ENCODE measurements around the gene CABLES2. TPM values are rescaled to one million over a fixed set of nuclear protein-coding genes. Genes with fewer than 3 reads are reported as not detected.

CABLES2 gene
- total RNA-seq, 1 donor from 2014 or later = 9.3 TPM

GRCh38 chr20:62436692-62437091, 29.6 kb upstream of the CABLES2 start:
- Mint-ChIP-seq H3K27ac (ENCODE audit: unreplicated experiment) (peak overlapping the region; percentile 18), H3K4me3 (ENCODE audit: unreplicated experiment) (no peak overlapping the region), H3K27me3 (ENCODE audit: unreplicated experiment) (peaks cover 2% of the 10 kb centered on the region), H3K36me3 (ENCODE audit: low read depth, unreplicated experiment) (no peaks in the 10 kb centered on the region), H3K9me3 (ENCODE audit: unreplicated experiment) (no peaks in the 10 kb centered on the region), H3K4me1 (ENCODE audit: unreplicated experiment) (no peaks in the 10 kb centered on the region)
- no peak for DNase-seq (ENCODE audit: low spot score)
- TF ChIP-seq CTCF (IDR thresholded peaks at IDR 0.05; ENCODE audit: unreplicated experiment) = no peak

- H3K9me3 Mint-ChIP-seq (ENCODE audit: unreplicated experiment) = no peaks in the 10 kb centered on the region
- H3K27ac Mint-ChIP-seq (ENCODE audit: unreplicated experiment) = no peak overlapping the region
- no peak for TF ChIP-seq CTCF (IDR thresholded peaks at IDR 0.05; ENCODE audit: unreplicated experiment)
- H3K4me3 Mint-ChIP-seq (ENCODE audit: unreplicated experiment) = no peak overlapping the region
- no peak for DNase-seq (ENCODE audit: low spot score)
- H3K4me1 Mint-ChIP-seq (ENCODE audit: unreplicated experiment) = no peaks in the 10 kb centered on the region
- H3K36me3 Mint-ChIP-seq (ENCODE audit: low read depth, unreplicated experiment) = no peaks in the 10 kb centered on the region
- peaks cover 3% of the 10 kb centered on the region for H3K27me3 Mint-ChIP-seq (ENCODE audit: unreplicated experiment)
Observed at GRCh38 chr20:62433658-62434497, 26.8 kb upstream of the CABLES2 start.

GRCh38 chr20:62430866-62431447, 23.9 kb upstream of the CABLES2 start:
- no peak overlapping the region for H3K4me3 Mint-ChIP-seq (ENCODE audit: unreplicated experiment)

GRCh38 chr20:62430311-62430853, 23.3 kb upstream of the CABLES2 start:
- no peak for DNase-seq (ENCODE audit: low spot score)
- no peak for TF ChIP-seq CTCF (IDR thresholded peaks at IDR 0.05; ENCODE audit: unreplicated experiment)
- Mint-ChIP-seq H3K27me3 (ENCODE audit: unreplicated experiment) (peaks cover 14% of the 10 kb centered on the region), H3K9me3 (ENCODE audit: unreplicated experiment) (no peaks in the 10 kb centered on the region), H3K27ac (ENCODE audit: unreplicated experiment) (no peak overlapping the region), H3K4me1 (ENCODE audit: unreplicated experiment) (peaks cover 2% of the 10 kb centered on the region), H3K36me3 (ENCODE audit: low read depth, unreplicated experiment) (no peaks in the 10 kb centered on the region), H3K4me3 (ENCODE audit: unreplicated experiment) (no peak overlapping the region)

More at GRCh38 chr20:62430866-62431447, 23.9 kb upstream of the CABLES2 start:
- Mint-ChIP-seq H3K27ac (ENCODE audit: unreplicated experiment) (no peak overlapping the region), H3K36me3 (ENCODE audit: low read depth, unreplicated experiment) (no peaks in the 10 kb centered on the region), H3K27me3 (ENCODE audit: unreplicated experiment) (peaks cover 11% of the 10 kb centered on the region), H3K9me3 (ENCODE audit: unreplicated experiment) (no peaks in the 10 kb centered on the region), H3K4me1 (ENCODE audit: unreplicated experiment) (peaks cover 2% of the 10 kb centered on the region)
- no peak for DNase-seq (ENCODE audit: low spot score)
- no peak for TF ChIP-seq CTCF (IDR thresholded peaks at IDR 0.05; ENCODE audit: unreplicated experiment)
